ENCODE data around the gene RPL9. TPM values are rescaled to one million over a fixed set of nuclear protein-coding genes. Genes with fewer than 3 reads are reported as not detected.

RPL9 gene
- total and polyA plus RNA-seq, 2 of the 13 experiments (the other 11 are each of a cell fraction or from before 2014, with no cell fraction given), result 993 to 2,148 TPM

DNA sequence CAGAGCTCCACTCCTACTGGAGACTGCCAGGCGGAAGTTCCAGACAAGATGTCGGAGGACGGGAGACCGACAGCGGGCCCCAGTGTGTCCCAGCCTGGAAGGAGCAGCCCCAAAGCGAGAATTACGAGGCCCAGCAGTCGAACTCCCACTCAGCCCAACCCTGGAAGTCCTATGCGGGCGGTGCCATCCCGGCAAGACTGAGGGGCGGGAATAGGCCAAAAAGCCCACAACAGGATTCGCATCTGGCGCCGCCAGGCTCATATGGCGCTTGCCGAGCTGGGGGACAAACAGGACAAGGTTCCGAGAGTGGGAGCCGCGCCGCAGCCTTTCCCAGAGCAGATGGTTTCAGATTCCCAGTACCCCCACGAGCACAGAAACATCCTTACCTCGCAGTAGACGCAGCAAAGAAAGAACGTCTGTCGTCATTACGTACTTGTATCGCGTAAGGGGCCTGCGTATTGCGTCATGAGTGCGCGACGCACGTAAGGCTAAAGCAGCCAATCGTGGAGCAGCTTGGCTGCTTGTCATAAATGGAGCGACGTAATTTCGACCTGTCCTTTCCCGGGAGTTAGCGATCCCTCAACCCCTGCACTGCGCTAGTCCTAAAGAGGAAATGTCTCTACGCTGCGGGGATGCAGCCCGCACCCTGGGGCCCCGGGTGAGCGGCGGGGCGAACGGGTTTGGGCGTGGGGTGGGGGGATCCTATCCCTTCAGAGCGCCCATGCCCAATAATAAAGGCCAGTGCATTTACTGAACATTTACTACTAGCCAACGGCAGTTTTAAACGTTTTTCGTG, at the start of gene RPL9, which contains the start of gene LIAS (continued):
- TF ChIP-seq ZNF737 (CRISPR knock-in tag; IDR thresholded peaks at IDR 0.05; ENCODE audit: borderline replicate concordance) (0 out of 2 replicates have a peak, but pooled peaks have one; percentile 72), ASH2L (IDR thresholded peaks at IDR 0.05; ENCODE audit: insufficient read length, low read depth, low read length) (peak; percentile 94), WIZ (CRISPR knock-in tag; IDR thresholded peaks at IDR 0.05) (no peak), ZNF724P (CRISPR knock-in tag; IDR thresholded peaks at IDR 0.05; ENCODE audit: borderline replicate concordance) (peak; percentile 23; the same call in 1 of the 2 replicates), ZNF780A (CRISPR knock-in tag; IDR thresholded peaks at IDR 0.05) (no peak), KAT8 (CRISPR knock-in tag; IDR thresholded peaks at IDR 0.05) (peak; percentile 95), TAF15 (IDR thresholded peaks at IDR 0.05; ENCODE audit: low read depth, low read length, poor library complexity, severe bottlenecking) (no peak), JUND (CRISPR knock-in tag; IDR thresholded peaks at IDR 0.05) (peak; percentile 68; the same call in 1 of the 2 replicates), SATB2 (CRISPR knock-in tag; IDR thresholded peaks at IDR 0.05) (peak; percentile 93), IRF2 (CRISPR knock-in tag; IDR thresholded peaks at IDR 0.05) (peak; percentile 95), MYNN (CRISPR knock-in tag; IDR thresholded peaks at IDR 0.05; ENCODE audit: low read depth) (no peak), DNMT1 (CRISPR knock-in tag; IDR thresholded peaks at IDR 0.05) (no peak), NFIB (CRISPR knock-in tag; IDR thresholded peaks at IDR 0.05; ENCODE audit: borderline replicate concordance) (no peak)
- TF ChIP-seq, protein P1, sequence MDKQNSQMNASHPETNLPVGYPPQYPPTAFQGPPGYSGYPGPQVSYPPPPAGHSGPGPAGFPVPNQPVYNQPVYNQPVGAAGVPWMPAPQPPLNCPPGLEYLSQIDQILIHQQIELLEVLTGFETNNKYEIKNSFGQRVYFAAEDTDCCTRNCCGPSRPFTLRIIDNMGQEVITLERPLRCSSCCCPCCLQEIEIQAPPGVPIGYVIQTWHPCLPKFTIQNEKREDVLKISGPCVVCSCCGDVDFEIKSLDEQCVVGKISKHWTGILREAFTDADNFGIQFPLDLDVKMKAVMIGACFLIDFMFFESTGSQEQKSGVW (CRISPR knock-in tag; IDR thresholded peaks at IDR 0.05; ENCODE audit: borderline replicate concordance), result no peak
- TF ChIP-seq, protein P2, sequence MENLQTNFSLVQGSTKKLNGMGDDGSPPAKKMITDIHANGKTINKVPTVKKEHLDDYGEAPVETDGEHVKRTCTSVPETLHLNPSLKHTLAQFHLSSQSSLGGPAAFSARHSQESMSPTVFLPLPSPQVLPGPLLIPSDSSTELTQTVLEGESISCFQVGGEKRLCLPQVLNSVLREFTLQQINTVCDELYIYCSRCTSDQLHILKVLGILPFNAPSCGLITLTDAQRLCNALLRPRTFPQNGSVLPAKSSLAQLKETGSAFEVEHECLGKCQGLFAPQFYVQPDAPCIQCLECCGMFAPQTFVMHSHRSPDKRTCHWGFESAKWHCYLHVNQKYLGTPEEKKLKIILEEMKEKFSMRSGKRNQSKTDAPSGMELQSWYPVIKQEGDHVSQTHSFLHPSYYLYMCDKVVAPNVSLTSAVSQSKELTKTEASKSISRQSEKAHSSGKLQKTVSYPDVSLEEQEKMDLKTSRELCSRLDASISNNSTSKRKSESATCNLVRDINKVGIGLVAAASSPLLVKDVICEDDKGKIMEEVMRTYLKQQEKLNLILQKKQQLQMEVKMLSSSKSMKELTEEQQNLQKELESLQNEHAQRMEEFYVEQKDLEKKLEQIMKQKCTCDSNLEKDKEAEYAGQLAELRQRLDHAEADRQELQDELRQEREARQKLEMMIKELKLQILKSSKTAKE (CRISPR knock-in tag; IDR thresholded peaks at IDR 0.05; ENCODE audit: borderline replicate concordance), result no peak
- TF ChIP-seq, protein P3, sequence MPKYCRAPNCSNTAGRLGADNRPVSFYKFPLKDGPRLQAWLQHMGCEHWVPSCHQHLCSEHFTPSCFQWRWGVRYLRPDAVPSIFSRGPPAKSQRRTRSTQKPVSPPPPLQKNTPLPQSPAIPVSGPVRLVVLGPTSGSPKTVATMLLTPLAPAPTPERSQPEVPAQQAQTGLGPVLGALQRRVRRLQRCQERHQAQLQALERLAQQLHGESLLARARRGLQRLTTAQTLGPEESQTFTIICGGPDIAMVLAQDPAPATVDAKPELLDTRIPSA (CRISPR knock-in tag; IDR thresholded peaks at IDR 0.05; ENCODE audit: borderline replicate concordance), result no peak
- TF ChIP-seq, protein P4, sequence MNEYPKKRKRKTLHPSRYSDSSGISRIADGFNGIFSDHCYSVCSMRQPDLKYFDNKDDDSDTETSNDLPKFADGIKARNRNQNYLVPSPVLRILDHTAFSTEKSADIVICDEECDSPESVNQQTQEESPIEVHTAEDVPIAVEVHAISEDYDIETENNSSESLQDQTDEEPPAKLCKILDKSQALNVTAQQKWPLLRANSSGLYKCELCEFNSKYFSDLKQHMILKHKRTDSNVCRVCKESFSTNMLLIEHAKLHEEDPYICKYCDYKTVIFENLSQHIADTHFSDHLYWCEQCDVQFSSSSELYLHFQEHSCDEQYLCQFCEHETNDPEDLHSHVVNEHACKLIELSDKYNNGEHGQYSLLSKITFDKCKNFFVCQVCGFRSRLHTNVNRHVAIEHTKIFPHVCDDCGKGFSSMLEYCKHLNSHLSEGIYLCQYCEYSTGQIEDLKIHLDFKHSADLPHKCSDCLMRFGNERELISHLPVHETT (CRISPR knock-in tag; conservative IDR thresholded peaks at IDR 0.05), result no peak
- TF ChIP-seq, protein P5, sequence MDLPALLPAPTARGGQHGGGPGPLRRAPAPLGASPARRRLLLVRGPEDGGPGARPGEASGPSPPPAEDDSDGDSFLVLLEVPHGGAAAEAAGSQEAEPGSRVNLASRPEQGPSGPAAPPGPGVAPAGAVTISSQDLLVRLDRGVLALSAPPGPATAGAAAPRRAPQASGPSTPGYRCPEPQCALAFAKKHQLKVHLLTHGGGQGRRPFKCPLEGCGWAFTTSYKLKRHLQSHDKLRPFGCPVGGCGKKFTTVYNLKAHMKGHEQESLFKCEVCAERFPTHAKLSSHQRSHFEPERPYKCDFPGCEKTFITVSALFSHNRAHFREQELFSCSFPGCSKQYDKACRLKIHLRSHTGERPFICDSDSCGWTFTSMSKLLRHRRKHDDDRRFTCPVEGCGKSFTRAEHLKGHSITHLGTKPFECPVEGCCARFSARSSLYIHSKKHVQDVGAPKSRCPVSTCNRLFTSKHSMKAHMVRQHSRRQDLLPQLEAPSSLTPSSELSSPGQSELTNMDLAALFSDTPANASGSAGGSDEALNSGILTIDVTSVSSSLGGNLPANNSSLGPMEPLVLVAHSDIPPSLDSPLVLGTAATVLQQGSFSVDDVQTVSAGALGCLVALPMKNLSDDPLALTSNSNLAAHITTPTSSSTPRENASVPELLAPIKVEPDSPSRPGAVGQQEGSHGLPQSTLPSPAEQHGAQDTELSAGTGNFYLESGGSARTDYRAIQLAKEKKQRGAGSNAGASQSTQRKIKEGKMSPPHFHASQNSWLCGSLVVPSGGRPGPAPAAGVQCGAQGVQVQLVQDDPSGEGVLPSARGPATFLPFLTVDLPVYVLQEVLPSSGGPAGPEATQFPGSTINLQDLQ (CRISPR knock-in tag; IDR thresholded peaks at IDR 0.05), result 0 out of 2 replicates have a peak, but pooled peaks have one; percentile 47
- TF ChIP-seq, protein P6, sequence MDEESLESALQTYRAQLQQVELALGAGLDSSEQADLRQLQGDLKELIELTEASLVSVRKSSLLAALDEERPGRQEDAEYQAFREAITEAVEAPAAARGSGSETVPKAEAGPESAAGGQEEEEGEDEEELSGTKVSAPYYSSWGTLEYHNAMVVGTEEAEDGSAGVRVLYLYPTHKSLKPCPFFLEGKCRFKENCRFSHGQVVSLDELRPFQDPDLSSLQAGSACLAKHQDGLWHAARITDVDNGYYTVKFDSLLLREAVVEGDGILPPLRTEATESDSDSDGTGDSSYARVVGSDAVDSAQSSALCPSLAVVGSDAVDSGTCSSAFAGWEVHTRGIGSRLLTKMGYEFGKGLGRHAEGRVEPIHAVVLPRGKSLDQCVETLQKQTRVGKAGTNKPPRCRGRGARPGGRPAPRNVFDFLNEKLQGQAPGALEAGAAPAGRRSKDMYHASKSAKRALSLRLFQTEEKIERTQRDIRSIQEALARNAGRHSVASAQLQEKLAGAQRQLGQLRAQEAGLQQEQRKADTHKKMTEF (CRISPR knock-in tag; IDR thresholded peaks at IDR 0.05), result peak; percentile 65

Measured in HepG2 (cell line).